ENCODE measurements around the gene TMEM259. TPM values are rescaled to one million over a fixed set of nuclear protein-coding genes. Genes with fewer than 3 reads are reported as not detected.

The TMEM259 gene
- total RNA-seq, 2 experiments from 2014 or later = 181 TPM

GRCh38 chr19:1053176-1054101 lies 32.5 kb upstream of the TMEM259 start:
- peaks cover 19% of the 10 kb centered on the region for H3K36me3 Mint-ChIP-seq (ENCODE audit: low read depth)
- peaks cover 21% of the 10 kb centered on the region for H3K4me1 Mint-ChIP-seq
- no peaks in the 10 kb centered on the region for H3K9me3 Mint-ChIP-seq
- CTCF ChIA-PET = no interaction called here
- H3K27me3 Mint-ChIP-seq = no peaks in the 10 kb centered on the region
- POLR2A ChIA-PET = interaction anchor here (1.2 to 2.5 kb wide), 4 partner anchors 14 to 32 kb away, joined by 4 to 8 read pairs (median 6); partner anchors contain the start of genes ABCA7, ARHGAP45 and RNU6-2
- DNase-seq = no peak
- H3K4me3 Mint-ChIP-seq = no peak overlapping the region
- H3K27ac Mint-ChIP-seq = no peak overlapping the region

GRCh38 chr19:1052349-1052975 lies 31.5 kb upstream of the TMEM259 start:
- peaks cover 12% of the 10 kb centered on the region for H3K4me1 Mint-ChIP-seq
- H3K27me3 Mint-ChIP-seq = no peaks in the 10 kb centered on the region
- POLR2A ChIA-PET = interaction anchor here (1.4 to 2.3 kb wide), 2 partner anchors 13 to 16 kb away, joined by 4 to 8 read pairs; partner anchors contain the start of gene ABCA7
- no peaks in the 10 kb centered on the region for H3K9me3 Mint-ChIP-seq
- peaks cover 17% of the 10 kb centered on the region for H3K36me3 Mint-ChIP-seq (ENCODE audit: low read depth)
- no peak overlapping the region for H3K27ac Mint-ChIP-seq
- no peak for DNase-seq
- CTCF ChIA-PET = no interaction called here
- no peak overlapping the region for H3K4me3 Mint-ChIP-seq

- no peaks in the 10 kb centered on the region for H3K27me3 Mint-ChIP-seq
- H3K4me3 Mint-ChIP-seq = no peak overlapping the region
- ChIA-PET POLR2A (interaction anchor here (0.7 to 2.3 kb wide), 3 partner anchors 12 to 21 kb away, joined by 4 to 8 read pairs (median 4); partner anchors contain the start of gene ABCA7), CTCF (no interaction called here)
- H3K9me3 Mint-ChIP-seq = no peaks in the 10 kb centered on the region
- H3K27ac Mint-ChIP-seq = no peak overlapping the region
- H3K36me3 Mint-ChIP-seq (ENCODE audit: low read depth) = peaks cover 14% of the 10 kb centered on the region
- peaks cover 10% of the 10 kb centered on the region for H3K4me1 Mint-ChIP-seq
- no peak for DNase-seq
Measured at GRCh38 chr19:1051791-1052190, 30.9 kb upstream of the TMEM259 start.

- H3K9me3 Mint-ChIP-seq = no peaks in the 10 kb centered on the region
- H3K36me3 Mint-ChIP-seq (ENCODE audit: low read depth) = peaks cover 9% of the 10 kb centered on the region
- POLR2A ChIA-PET = interaction anchor here (0.7 to 1.4 kb wide), 2 partner anchors 15 to 21 kb away, joined by 4 read pairs; no protein-coding TSS in a partner anchor
- H3K27me3 Mint-ChIP-seq = no peaks in the 10 kb centered on the region
- H3K27ac Mint-ChIP-seq = no peak overlapping the region
- H3K4me1 Mint-ChIP-seq = peaks cover 12% of the 10 kb centered on the region
- CTCF ChIA-PET = no interaction called here
- DNase-seq = no peak
- no peak overlapping the region for H3K4me3 Mint-ChIP-seq
Measured at GRCh38 chr19:1050989-1051788, 30.3 kb upstream of the TMEM259 start.

- DNase-seq = no peak
- ChIA-PET CTCF (no interaction called here), POLR2A (interaction anchor here (0.9 kb wide), 1 partner anchor 15 kb away, joined by 3 read pairs; no protein-coding TSS in a partner anchor)
- Mint-ChIP-seq H3K36me3 (ENCODE audit: low read depth) (peaks cover 17% of the 10 kb centered on the region), H3K4me1 (peaks cover 16% of the 10 kb centered on the region), H3K27me3 (no peaks in the 10 kb centered on the region), H3K4me3 (no peak overlapping the region), H3K27ac (no peak overlapping the region), H3K9me3 (no peaks in the 10 kb centered on the region)
Measured at GRCh38 chr19:1049800-1050199, 28.9 kb upstream of the TMEM259 start.

- H3K27ac Mint-ChIP-seq = no peak overlapping the region
- CTCF ChIA-PET = interaction anchor here (0.6 kb wide), 1 partner anchor 146 kb away, joined by 3 read pairs; no protein-coding TSS in a partner anchor
- H3K36me3 Mint-ChIP-seq (ENCODE audit: low read depth) = peaks cover 22% of the 10 kb centered on the region
- no peaks in the 10 kb centered on the region for H3K9me3 Mint-ChIP-seq
- POLR2A ChIA-PET = interaction anchor here (0.8 to 3.2 kb wide), 2 partner anchors 18 to 24 kb away, joined by 3 to 10 read pairs; partner anchors contain the start of gene ARHGAP45
- H3K4me1 Mint-ChIP-seq = peaks cover 16% of the 10 kb centered on the region
- DNase-seq = no peak
- H3K27me3 Mint-ChIP-seq = no peaks in the 10 kb centered on the region
- H3K4me3 Mint-ChIP-seq = no peak overlapping the region
Measured at GRCh38 chr19:1049106-1049505, 28.2 kb upstream of the TMEM259 start.

GRCh38 chr19:1047696-1048147 lies 26.8 kb upstream of the TMEM259 start:
- POLR2A ChIA-PET = interaction anchor here (0.7 to 3.2 kb wide), 3 partner anchors 9 to 40 kb away, joined by 3 to 10 read pairs (median 3); partner anchors contain the start of gene ARHGAP45

GRCh38 chr19:1046836-1047695 lies 26.1 kb upstream of the TMEM259 start:
- Mint-ChIP-seq H3K27me3 (no peaks in the 10 kb centered on the region), H3K4me1 (peaks cover 17% of the 10 kb centered on the region), H3K27ac (no peak overlapping the region), H3K9me3 (no peaks in the 10 kb centered on the region), H3K36me3 (ENCODE audit: low read depth) (peaks cover 30% of the 10 kb centered on the region), H3K4me3 (no peak overlapping the region)
- peak; percentile 69 for DNase-seq
- ChIA-PET CTCF (no interaction called here), POLR2A (interaction anchor here (0.6 to 3.2 kb wide), 6 partner anchors 8 to 41 kb away, joined by 3 to 10 read pairs (median 4); partner anchors contain the start of genes ARHGAP45, RNU6-2 and TMEM259)

More at GRCh38 chr19:1047696-1048147, 26.8 kb upstream of the TMEM259 start:
- no peak for DNase-seq
- H3K4me1 Mint-ChIP-seq = peaks cover 14% of the 10 kb centered on the region
- CTCF ChIA-PET = no interaction called here
- peaks cover 26% of the 10 kb centered on the region for H3K36me3 Mint-ChIP-seq (ENCODE audit: low read depth)
- H3K27me3 Mint-ChIP-seq = no peaks in the 10 kb centered on the region
- no peak overlapping the region for H3K27ac Mint-ChIP-seq
- H3K9me3 Mint-ChIP-seq = no peaks in the 10 kb centered on the region
- no peak overlapping the region for H3K4me3 Mint-ChIP-seq

GRCh38 chr19:1046117-1046626 lies 25.2 kb upstream of the TMEM259 start:
- CTCF ChIA-PET = no interaction called here
- POLR2A ChIA-PET = interaction anchor here (1.0 to 3.2 kb wide), 3 partner anchors 21 to 26 kb away, joined by 3 to 10 read pairs (median 5); partner anchors contain the start of genes ARHGAP45, RNU6-2 and TMEM259

GRCh38 chr19:1045247-1045603 lies 24.3 kb upstream of the TMEM259 start:
- no peak overlapping the region for H3K4me3 Mint-ChIP-seq
- H3K27me3 Mint-ChIP-seq = no peaks in the 10 kb centered on the region
- CTCF ChIA-PET = no interaction called here
- no peaks in the 10 kb centered on the region for H3K9me3 Mint-ChIP-seq
- peaks cover 26% of the 10 kb centered on the region for H3K36me3 Mint-ChIP-seq (ENCODE audit: low read depth)
- DNase-seq = peak; percentile 77
- H3K4me1 Mint-ChIP-seq = peaks cover 24% of the 10 kb centered on the region
- peak overlapping the region; percentile 54 for H3K27ac Mint-ChIP-seq
- POLR2A ChIA-PET = interaction anchor here (1.0 kb wide), 1 partner anchor 27 kb away, joined by 3 read pairs; no protein-coding TSS in a partner anchor

More at GRCh38 chr19:1046117-1046626, 25.2 kb upstream of the TMEM259 start:
- H3K4me1 Mint-ChIP-seq = peaks cover 18% of the 10 kb centered on the region
- DNase-seq = no peak
- peaks cover 26% of the 10 kb centered on the region for H3K36me3 Mint-ChIP-seq (ENCODE audit: low read depth)
- no peaks in the 10 kb centered on the region for H3K9me3 Mint-ChIP-seq
- H3K4me3 Mint-ChIP-seq = no peak overlapping the region
- no peaks in the 10 kb centered on the region for H3K27me3 Mint-ChIP-seq
- no peak overlapping the region for H3K27ac Mint-ChIP-seq

GRCh38 chr19:1042689-1043511 lies 22.0 kb upstream of the TMEM259 start:
- Mint-ChIP-seq H3K27me3 (no peaks in the 10 kb centered on the region), H3K9me3 (no peaks in the 10 kb centered on the region), H3K36me3 (ENCODE audit: low read depth) (peaks cover 45% of the 10 kb centered on the region), H3K4me3 (no peak overlapping the region), H3K4me1 (peaks cover 45% of the 10 kb centered on the region), H3K27ac (no peak overlapping the region)
- ChIA-PET CTCF (interaction anchor here (2.1 kb wide), 1 partner anchor 150 kb away, joined by 5 read pairs; no protein-coding TSS in a partner anchor), POLR2A (interaction anchor here (0.7 to 1.4 kb wide), 8 partner anchors 11 to 45 kb away, joined by 3 to 7 read pairs (median 3); partner anchors contain the start of genes ARHGAP45 and CNN2)
- no peak for DNase-seq
